Measurements from ENCODE around the gene CNOT9. TPM values are rescaled to one million over a fixed set of nuclear protein-coding genes. Genes with fewer than 3 reads are reported as not detected.

CNOT9 gene
- polyA plus RNA-seq, 6 donors from 2014 or later = 10.9 to 21.9 (median 16.9) TPM

- H3K4me3 Mint-ChIP-seq = no peak overlapping the region
- DNase-seq (no peak), ATAC-seq (ENCODE audit: low read depth in 2 of 2) (no peak)
- peaks cover 12 to 27% of the 10 kb centered on the region in 2 donors for H3K36me3 Mint-ChIP-seq
- no peaks in the 10 kb centered on the region for H3K27me3 Mint-ChIP-seq
- H3K27ac Mint-ChIP-seq = peak overlapping the region in 1 of 6 donors; percentile 49
- no peaks in the 10 kb centered on the region for H3K4me1 Mint-ChIP-seq
- H3K9me3 Mint-ChIP-seq = no peaks in the 10 kb centered on the region
Measured at GRCh38 chr2:218642121-218642656, 73.5 kb downstream of the CNOT9 start.

GRCh38 chr2:218642786-218643185 lies 74.1 kb downstream of the CNOT9 start:
- Mint-ChIP-seq H3K4me1 (no peaks in the 10 kb centered on the region), H3K36me3 (peaks cover 8 to 21% of the 10 kb centered on the region in 2 donors), H3K27me3 (no peaks in the 10 kb centered on the region), H3K27ac (no peak overlapping the region), H3K4me3 (peak overlapping the region in 1 of 8 donors; percentile 71), H3K9me3 (no peaks in the 10 kb centered on the region)
- ATAC-seq (ENCODE audit: low read depth in 2 of 2) (no peak), DNase-seq (no peak)

DNA sequence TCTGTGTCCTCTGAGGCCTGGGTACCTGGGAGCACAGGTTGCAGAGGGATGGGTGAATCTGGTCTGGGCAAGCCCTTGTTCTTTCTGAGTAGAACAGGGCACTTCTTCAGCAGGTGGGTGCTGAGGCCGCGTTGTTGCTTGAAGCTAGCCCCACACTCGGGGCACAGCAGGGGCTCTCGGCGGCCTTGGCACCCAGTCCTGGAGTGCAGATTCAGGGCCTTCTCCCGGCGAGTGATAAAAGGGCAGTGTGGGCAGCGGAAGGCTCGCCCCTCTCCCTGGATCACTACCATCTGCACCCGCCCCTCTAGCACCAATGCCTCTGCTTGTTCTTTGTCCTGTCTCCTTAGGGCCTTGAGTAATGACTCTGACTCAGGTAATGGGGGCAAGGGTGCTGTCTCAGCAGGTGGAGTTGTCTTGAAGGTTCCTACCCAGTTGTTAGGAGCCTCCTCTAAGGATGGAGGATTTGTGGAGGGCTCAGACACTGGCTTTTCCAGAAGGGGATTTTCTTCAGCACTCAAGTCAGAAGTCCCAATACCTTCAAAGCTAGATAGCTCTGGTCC lies 75.2 kb downstream of the CNOT9 start:
- no peak overlapping the region for H3K27ac Mint-ChIP-seq

GRCh38 chr2:218644721-218645120 lies 76.1 kb downstream of the CNOT9 start:
- peaks cover 9 to 23% of the 10 kb centered on the region in 2 donors for H3K36me3 Mint-ChIP-seq
- H3K27ac Mint-ChIP-seq = peak overlapping the region in 2 of 6 donors; percentile 46 to 88

More for the DNA sequence above, 75.2 kb downstream of the CNOT9 start:
- no peak for DNase-seq
- Mint-ChIP-seq H3K4me1 (peaks cover 3 to 7% (median 7%) of the 10 kb centered on the region in 3 donors), H3K4me3 (no peak overlapping the region), H3K36me3 (peaks cover 9 to 22% of the 10 kb centered on the region in 2 donors), H3K27me3 (no peaks in the 10 kb centered on the region), H3K9me3 (no peaks in the 10 kb centered on the region)
- no peak for ATAC-seq (ENCODE audit: low read depth in 2 of 2)

DNA sequence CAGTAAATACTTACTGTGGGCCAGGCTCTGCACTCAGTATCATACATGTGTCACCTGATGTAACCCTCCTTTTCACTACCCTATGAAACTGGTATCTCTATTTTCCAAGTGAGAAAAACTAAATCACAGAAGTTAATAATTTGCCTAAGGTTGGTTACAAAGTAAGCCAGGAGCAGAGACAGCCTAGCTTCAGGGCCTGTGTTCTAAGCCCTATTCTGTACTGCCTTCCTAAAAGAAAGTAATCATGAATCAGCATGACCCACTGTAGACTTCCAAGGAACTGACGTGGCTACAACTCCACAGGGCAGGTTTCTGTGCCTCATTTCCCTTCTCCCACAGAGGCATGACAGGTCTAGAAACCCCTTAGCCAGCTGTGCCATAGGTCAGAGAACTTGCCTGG lies 76.5 kb downstream of the CNOT9 start:
- Mint-ChIP-seq H3K36me3 (peaks cover 9 to 26% of the 10 kb centered on the region in 2 donors), H3K9me3 (no peaks in the 10 kb centered on the region), H3K4me1 (peaks cover 3 to 7% (median 7%) of the 10 kb centered on the region in 3 donors), H3K4me3 (no peak overlapping the region), H3K27me3 (no peaks in the 10 kb centered on the region), H3K27ac (peak overlapping the region in 1 of 6 donors; percentile 88)
- ATAC-seq (ENCODE audit: low read depth in 2 of 2) (no peak), DNase-seq (no peak)

More at GRCh38 chr2:218644721-218645120, 76.1 kb downstream of the CNOT9 start:
- Mint-ChIP-seq H3K9me3 (no peaks in the 10 kb centered on the region), H3K4me1 (peaks cover 3 to 7% (median 7%) of the 10 kb centered on the region in 3 donors), H3K4me3 (no peak overlapping the region), H3K27me3 (no peaks in the 10 kb centered on the region)
- no peak for ATAC-seq (ENCODE audit: low read depth in 2 of 2)
- DNase-seq = no peak

Other genes with a start within 250 kb of the CNOT9 start
- gene CATIP, start 212.0 kb upstream of the CNOT9 start, polyA plus RNA-seq (ENCODE audit: low read depth in 6 of 6) = under 1 TPM in 1 of 6 donors, not detected in 5; 0.23 TPM
- gene SLC11A1, start 186.6 kb upstream of the CNOT9 start, polyA plus RNA-seq (ENCODE audit: low read depth in 6 of 6) = 1 to 10 TPM in 4 of 6 donors, under 1 TPM in 2; 0.82 to 2.4 (median 1.1) TPM
- 10 to 100 TPM in 5 of 6 donors, 1 to 10 TPM in 1; 10.0 to 13.8 (median 11.9) TPM for gene CTDSP1, start 169.0 kb upstream of the CNOT9 start, polyA plus RNA-seq (ENCODE audit: low read depth in 6 of 6)
- under 1 TPM; 0.06 to 0.43 (median 0.23) TPM for gene VIL1, start 149.7 kb upstream of the CNOT9 start, polyA plus RNA-seq (ENCODE audit: low read depth in 6 of 6)
- 10 to 100 TPM in 5 of 6 donors, 1 to 10 TPM in 1; 3.0 to 19.1 (median 12.3) TPM for gene USP37, start 488 bp upstream of the CNOT9 start, polyA plus RNA-seq (ENCODE audit: low read depth in 6 of 6)
- gene PLCD4, start 39.1 kb downstream of the CNOT9 start, polyA plus RNA-seq (ENCODE audit: low read depth in 6 of 6) = under 1 TPM in 1 of 6 donors, not detected in 5; 0.21 TPM
- 10 to 100 TPM in 1 of 6 donors, 1 to 10 TPM in 4, not detected in 1; 4.8 to 24.9 (median 5.9) TPM for gene ZNF142, start 90.8 kb downstream of the CNOT9 start, polyA plus RNA-seq (ENCODE audit: low read depth in 6 of 6)
- 10 to 100 TPM; 16.8 to 30.2 (median 23.0) TPM for gene BCS1L, start 90.8 kb downstream of the CNOT9 start, polyA plus RNA-seq (ENCODE audit: low read depth in 6 of 6)
- 10 to 100 TPM; 16.9 to 30.6 (median 20.0) TPM for gene RNF25, start 103.2 kb downstream of the CNOT9 start, polyA plus RNA-seq (ENCODE audit: low read depth in 6 of 6)
- 1 to 10 TPM; 2.0 to 5.9 (median 3.3) TPM for gene STK36, start 103.2 kb downstream of the CNOT9 start, polyA plus RNA-seq (ENCODE audit: low read depth in 6 of 6)
- 1 to 10 TPM in 5 of 6 donors, not detected in 1; 3.4 to 9.3 (median 6.0) TPM for gene TTLL4, start 142.0 kb downstream of the CNOT9 start, polyA plus RNA-seq (ENCODE audit: low read depth in 6 of 6)
- gene CYP27A1, start 213.3 kb downstream of the CNOT9 start, polyA plus RNA-seq (ENCODE audit: low read depth in 6 of 6) = under 1 TPM in 5 of 6 donors, not detected in 1; 0.17 to 0.68 (median 0.28) TPM